ENCODE results near the gene L3MBTL1. TPM values are rescaled to one million over a fixed set of nuclear protein-coding genes. Genes with fewer than 3 reads are reported as not detected.

The L3MBTL1 gene
- polyA plus RNA-seq, 1 donor (not counting 4 experiments of a cell fraction or from before 2014, with no cell fraction given): 5.0 TPM

- peaks cover 22% of the 10 kb centered on the region for H4K20me1 ChIP-seq (ENCODE audit: control insufficient read depth, extremely low read depth, insufficient read depth, low read length)
- TF ChIP-seq EZH2 (IDR thresholded peaks at IDR 0.05; ENCODE audit: low read length) (no peak), CTCF (optimal IDR thresholded peaks at IDR 0.05 in 1 of 3, IDR thresholded peaks at IDR 0.05 in 1 of 3, conservative IDR thresholded peaks at IDR 0.05 in 1 of 3; ENCODE audit: extremely low read depth in 1 of 3, insufficient read depth in 2 of 3, low read length in 3 of 3) (no peak)
Measured at GRCh38 chr20:43459022-43459942, 48.2 kb upstream of the L3MBTL1 start.

GRCh38 chr20:43460172-43460829 is 47.2 kb upstream of the L3MBTL1 start:
- Histone ChIP-seq H3K36me3 (ENCODE audit: control insufficient read depth in 2 of 2, extremely low read depth in 1 of 2, insufficient read depth in 2 of 2, low read length in 2 of 2) (peaks cover 20 to 47% of the 10 kb centered on the region in 2 experiments), H3K9me1 (ENCODE audit: control insufficient read depth, extremely low read depth, insufficient read depth, low read length) (peaks cover 6% of the 10 kb centered on the region), H3K4me3 (ENCODE audit: control insufficient read depth in 2 of 3, extremely low read depth in 1 of 3, insufficient read depth in 2 of 3, low read depth in 1 of 3, low read length in 3 of 3) (no peak overlapping the region), H3K9me3 (ENCODE audit: control insufficient read depth, low read depth, low read length) (no peaks in the 10 kb centered on the region), H3K27ac (ENCODE audit: control insufficient read depth, insufficient read depth, low read length) (no peak overlapping the region), H4K20me1 (ENCODE audit: control insufficient read depth, extremely low read depth, insufficient read depth, low read length) (peaks cover 22% of the 10 kb centered on the region), H3K4me2 (ENCODE audit: control insufficient read depth, extremely low read depth, insufficient read depth, low read depth, low read length) (no peak overlapping the region), H3K79me2 (ENCODE audit: control insufficient read depth, insufficient read depth, low read length) (peaks cover 56% of the 10 kb centered on the region), H3K4me1 (ENCODE audit: control insufficient read depth, extremely low read depth, insufficient read depth, low read length) (peaks cover 13% of the 10 kb centered on the region), H3K9ac (ENCODE audit: control insufficient read depth, extremely low read depth, insufficient read depth, low read length) (no peak overlapping the region), H3K27me3 (ENCODE audit: control insufficient read depth, extremely low read depth, insufficient read depth, low read length) (no peaks in the 10 kb centered on the region), H2AFZ (ENCODE audit: control insufficient read depth, low read length) (no peak overlapping the region)
- DNase-seq (ENCODE audit: low read depth, low spot score) (no peak), FAIRE-seq (no peak)
- dilution Hi-C loops (cut with MboI; ENCODE audit: extremely low pct_ligation_motif_present, low sequenced_read_pairs): no loop called here
- TF ChIP-seq EZH2 (IDR thresholded peaks at IDR 0.05; ENCODE audit: low read length) (no peak), CTCF (optimal IDR thresholded peaks at IDR 0.05 in 1 of 3, IDR thresholded peaks at IDR 0.05 in 1 of 3, conservative IDR thresholded peaks at IDR 0.05 in 1 of 3; ENCODE audit: extremely low read depth in 1 of 3, insufficient read depth in 2 of 3, low read length in 3 of 3) (no peak)

More at GRCh38 chr20:43459022-43459942, 48.2 kb upstream of the L3MBTL1 start:
- H3K79me2 ChIP-seq (ENCODE audit: control insufficient read depth, insufficient read depth, low read length): peaks cover 56% of the 10 kb centered on the region
- peaks cover 20 to 42% of the 10 kb centered on the region in 2 experiments for H3K36me3 ChIP-seq (ENCODE audit: control insufficient read depth in 2 of 2, extremely low read depth in 1 of 2, insufficient read depth in 2 of 2, low read length in 2 of 2)
- dilution Hi-C loops (cut with MboI; ENCODE audit: extremely low pct_ligation_motif_present, low sequenced_read_pairs): no loop called here
- peaks cover 6% of the 10 kb centered on the region for H3K9me1 ChIP-seq (ENCODE audit: control insufficient read depth, extremely low read depth, insufficient read depth, low read length)
- H3K4me1 ChIP-seq (ENCODE audit: control insufficient read depth, extremely low read depth, insufficient read depth, low read length): peaks cover 13% of the 10 kb centered on the region
- peak overlapping the region; percentile 100 for H3K9ac ChIP-seq (ENCODE audit: control insufficient read depth, extremely low read depth, insufficient read depth, low read length)
- H3K9me3 ChIP-seq (ENCODE audit: control insufficient read depth, low read depth, low read length): no peaks in the 10 kb centered on the region
- no peak for FAIRE-seq
- DNase-seq (ENCODE audit: low read depth, low spot score): no peak
- peak overlapping the region; percentile 42 for H3K27ac ChIP-seq (ENCODE audit: control insufficient read depth, insufficient read depth, low read length)
- H3K4me3 ChIP-seq (ENCODE audit: control insufficient read depth in 2 of 3, extremely low read depth in 1 of 3, insufficient read depth in 2 of 3, low read depth in 1 of 3, low read length in 3 of 3): peak overlapping the region; percentile 72 to 97 (median 93)
- H3K4me2 ChIP-seq (ENCODE audit: control insufficient read depth, extremely low read depth, insufficient read depth, low read depth, low read length): peak overlapping the region; percentile 99
- H2AFZ ChIP-seq (ENCODE audit: control insufficient read depth, low read length): no peak overlapping the region
- H3K27me3 ChIP-seq (ENCODE audit: control insufficient read depth, extremely low read depth, insufficient read depth, low read length): no peaks in the 10 kb centered on the region

Data from keratinocyte (primary cell).